GM21423 (cell line): ENCODE results near the gene MYOT.
"Not testable (repeated sequence)": the region's sequence is repeated elsewhere in the genome, so short reads cannot be mapped to it uniquely, and the experiment has no call there.

Experiments used
- ATAC-seq: cut with Tn5 transposase; IDR thresholded peaks from one replicate; pipeline ENCODE4 v1.9.1; 2021; ENCODE audit warnings: mild to moderate bottlenecking, moderate library complexity; ENCODE audit not compliant: unreplicated experiment

Gene MYOT

GRCh38 chr5:137867664-137868063 is at the start of gene MYOT:
Gene MYOT, plus strand, starts transcription at chr5:137867860. Its CDS starts 2,792 bp downstream, at chr5:137870652.
- ATAC-seq: no peak

GRCh38 chr5:137819766-137820165 is 47.9 kb upstream of the MYOT start:
- ATAC-seq: no peak

- ATAC-seq: no peak
Measured at GRCh38 chr5:137822158-137822764, 45.4 kb upstream of the MYOT start.

- ATAC-seq: no peak
Measured at GRCh38 chr5:137822984-137823383, 44.7 kb upstream of the MYOT start.

- no peak for ATAC-seq
Measured at GRCh38 chr5:137825165-137825564, 42.5 kb upstream of the MYOT start.

GRCh38 chr5:137826067-137826466 is 41.6 kb upstream of the MYOT start:
- no peak for ATAC-seq

GRCh38 chr5:137828180-137828579 is 39.5 kb upstream of the MYOT start:
- ATAC-seq: no peak

GRCh38 chr5:137828664-137829063 is 39.0 kb upstream of the MYOT start:
- no peak for ATAC-seq

GRCh38 chr5:137831105-137831504 is 36.6 kb upstream of the MYOT start:
- no peak for ATAC-seq

GRCh38 chr5:137831526-137831925 is 36.1 kb upstream of the MYOT start:
- ATAC-seq: no peak

- no peak for ATAC-seq
Measured at GRCh38 chr5:137832416-137832815, 35.2 kb upstream of the MYOT start.

- ATAC-seq: no peak
Measured at GRCh38 chr5:137833463-137833862, 34.2 kb upstream of the MYOT start.

GRCh38 chr5:137834498-137835049 is 33.1 kb upstream of the MYOT start:
- no peak for ATAC-seq

GRCh38 chr5:137836298-137836697 is 31.4 kb upstream of the MYOT start:
- ATAC-seq: no peak

- no peak for ATAC-seq
Measured at GRCh38 chr5:137836997-137837396, 30.7 kb upstream of the MYOT start.

- no peak for ATAC-seq
Measured at GRCh38 chr5:137837491-137838394, 29.9 kb upstream of the MYOT start.

GRCh38 chr5:137838976-137839375 is 28.7 kb upstream of the MYOT start:
- ATAC-seq: no peak

- no peak for ATAC-seq
Measured at GRCh38 chr5:137842296-137842695, 25.4 kb upstream of the MYOT start.

- no peak for ATAC-seq
Measured at GRCh38 chr5:137843676-137844299, 23.9 kb upstream of the MYOT start.

GRCh38 chr5:137845472-137845871 is 22.2 kb upstream of the MYOT start:
- no peak for ATAC-seq

GRCh38 chr5:137847687-137848086 is 20.0 kb upstream of the MYOT start:
- no peak for ATAC-seq

GRCh38 chr5:137853165-137853564 is 14.5 kb upstream of the MYOT start:
- ATAC-seq: not testable (repeated sequence)
